Epithelial cell of proximal tubule (primary cell): ENCODE measurements around the gene USP37. TPM values are rescaled to one million over a fixed set of nuclear protein-coding genes. Genes with fewer than 3 reads are reported as not detected.

Source experiments
- DNase-seq: peaks from one replicate; pipeline ENCODE4 v3.0.0-alpha.2; 2011; ENCODE audit warnings: low read depth
- H3K4me3 ChIP-seq: 2 replicates; pipeline ENCODE4 v1.5.1; 2011; ENCODE audit warnings: low read depth, mild to moderate bottlenecking, low read length
- total RNA-seq: library from RNA; depleted of rRNA; stranded (reverse); fragments of >200 nt; gene quantifications from 2 replicates; pipeline ENCODE4 v1.2.3, GENCODE V29; 2015
- TF ChIP-seq, protein P1 (sequence below): conservative IDR thresholded peaks from 2 replicates; pipeline ENCODE4 v1.5.1; 2012; ENCODE audit warnings: low read depth, mild to moderate bottlenecking, low read length

USP37 gene, protein sequence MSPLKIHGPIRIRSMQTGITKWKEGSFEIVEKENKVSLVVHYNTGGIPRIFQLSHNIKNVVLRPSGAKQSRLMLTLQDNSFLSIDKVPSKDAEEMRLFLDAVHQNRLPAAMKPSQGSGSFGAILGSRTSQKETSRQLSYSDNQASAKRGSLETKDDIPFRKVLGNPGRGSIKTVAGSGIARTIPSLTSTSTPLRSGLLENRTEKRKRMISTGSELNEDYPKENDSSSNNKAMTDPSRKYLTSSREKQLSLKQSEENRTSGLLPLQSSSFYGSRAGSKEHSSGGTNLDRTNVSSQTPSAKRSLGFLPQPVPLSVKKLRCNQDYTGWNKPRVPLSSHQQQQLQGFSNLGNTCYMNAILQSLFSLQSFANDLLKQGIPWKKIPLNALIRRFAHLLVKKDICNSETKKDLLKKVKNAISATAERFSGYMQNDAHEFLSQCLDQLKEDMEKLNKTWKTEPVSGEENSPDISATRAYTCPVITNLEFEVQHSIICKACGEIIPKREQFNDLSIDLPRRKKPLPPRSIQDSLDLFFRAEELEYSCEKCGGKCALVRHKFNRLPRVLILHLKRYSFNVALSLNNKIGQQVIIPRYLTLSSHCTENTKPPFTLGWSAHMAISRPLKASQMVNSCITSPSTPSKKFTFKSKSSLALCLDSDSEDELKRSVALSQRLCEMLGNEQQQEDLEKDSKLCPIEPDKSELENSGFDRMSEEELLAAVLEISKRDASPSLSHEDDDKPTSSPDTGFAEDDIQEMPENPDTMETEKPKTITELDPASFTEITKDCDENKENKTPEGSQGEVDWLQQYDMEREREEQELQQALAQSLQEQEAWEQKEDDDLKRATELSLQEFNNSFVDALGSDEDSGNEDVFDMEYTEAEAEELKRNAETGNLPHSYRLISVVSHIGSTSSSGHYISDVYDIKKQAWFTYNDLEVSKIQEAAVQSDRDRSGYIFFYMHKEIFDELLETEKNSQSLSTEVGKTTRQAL
- 6.8 and 14.9 TPM in 2 replicates for total RNA-seq

DNA sequence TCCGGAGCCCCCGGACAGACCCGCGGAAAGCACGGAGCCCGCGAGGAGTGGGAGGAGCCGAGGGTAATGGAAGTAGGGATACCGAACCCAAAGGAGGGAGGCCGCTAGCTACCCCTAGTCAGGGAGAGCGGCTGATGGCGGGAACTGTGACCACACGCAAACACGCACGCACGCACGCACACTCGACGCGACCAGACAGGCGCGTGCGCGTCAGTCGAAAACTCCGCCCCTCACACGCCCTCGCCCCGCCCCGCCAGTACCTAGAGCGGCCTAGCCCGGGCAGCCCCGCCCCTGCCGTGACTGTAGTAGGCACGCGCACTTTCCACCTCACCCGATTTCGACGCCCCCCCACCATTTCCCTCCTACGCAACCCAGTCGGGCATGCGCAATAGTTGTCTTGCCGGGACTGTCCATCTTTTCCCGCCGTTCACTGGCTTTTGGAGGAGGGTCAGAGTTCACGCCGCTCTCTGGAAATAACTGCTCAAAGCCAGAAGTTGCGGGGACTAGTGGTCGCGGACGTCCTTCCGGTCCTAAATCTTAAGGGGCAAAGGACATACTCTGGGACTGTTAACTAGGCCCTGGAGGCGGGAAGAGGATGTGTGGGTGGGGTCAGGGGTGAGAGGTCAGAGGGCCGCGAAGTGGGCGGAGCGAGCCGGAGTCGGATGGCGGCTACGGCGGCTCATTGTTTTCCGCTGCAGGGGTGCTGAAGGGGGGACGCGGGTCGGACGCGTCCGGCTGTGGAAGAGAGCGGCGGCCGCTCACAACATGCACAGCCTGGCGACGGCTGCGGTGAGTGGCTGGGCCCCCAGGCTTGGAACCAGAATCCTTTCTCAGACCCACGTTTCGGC, at the start of gene USP37, which contains the start of gene CNOT9:
USP37 (minus strand) TSS at position 162 of the 848 bp plus-strand sequence. CDS start 9,698 bp downstream, outside the sequence.
CNOT9 (plus strand) TSS at position 650 of the 848 bp plus-strand sequence; CDS start at position 766, 116 bp downstream.
- peak within 1 kb of the TSS; percentile 77 for H3K4me3 ChIP-seq
- DNase-seq: peak; percentile 68
- TF ChIP-seq, protein P1, sequence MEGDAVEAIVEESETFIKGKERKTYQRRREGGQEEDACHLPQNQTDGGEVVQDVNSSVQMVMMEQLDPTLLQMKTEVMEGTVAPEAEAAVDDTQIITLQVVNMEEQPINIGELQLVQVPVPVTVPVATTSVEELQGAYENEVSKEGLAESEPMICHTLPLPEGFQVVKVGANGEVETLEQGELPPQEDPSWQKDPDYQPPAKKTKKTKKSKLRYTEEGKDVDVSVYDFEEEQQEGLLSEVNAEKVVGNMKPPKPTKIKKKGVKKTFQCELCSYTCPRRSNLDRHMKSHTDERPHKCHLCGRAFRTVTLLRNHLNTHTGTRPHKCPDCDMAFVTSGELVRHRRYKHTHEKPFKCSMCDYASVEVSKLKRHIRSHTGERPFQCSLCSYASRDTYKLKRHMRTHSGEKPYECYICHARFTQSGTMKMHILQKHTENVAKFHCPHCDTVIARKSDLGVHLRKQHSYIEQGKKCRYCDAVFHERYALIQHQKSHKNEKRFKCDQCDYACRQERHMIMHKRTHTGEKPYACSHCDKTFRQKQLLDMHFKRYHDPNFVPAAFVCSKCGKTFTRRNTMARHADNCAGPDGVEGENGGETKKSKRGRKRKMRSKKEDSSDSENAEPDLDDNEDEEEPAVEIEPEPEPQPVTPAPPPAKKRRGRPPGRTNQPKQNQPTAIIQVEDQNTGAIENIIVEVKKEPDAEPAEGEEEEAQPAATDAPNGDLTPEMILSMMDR: no peak

DNA sequence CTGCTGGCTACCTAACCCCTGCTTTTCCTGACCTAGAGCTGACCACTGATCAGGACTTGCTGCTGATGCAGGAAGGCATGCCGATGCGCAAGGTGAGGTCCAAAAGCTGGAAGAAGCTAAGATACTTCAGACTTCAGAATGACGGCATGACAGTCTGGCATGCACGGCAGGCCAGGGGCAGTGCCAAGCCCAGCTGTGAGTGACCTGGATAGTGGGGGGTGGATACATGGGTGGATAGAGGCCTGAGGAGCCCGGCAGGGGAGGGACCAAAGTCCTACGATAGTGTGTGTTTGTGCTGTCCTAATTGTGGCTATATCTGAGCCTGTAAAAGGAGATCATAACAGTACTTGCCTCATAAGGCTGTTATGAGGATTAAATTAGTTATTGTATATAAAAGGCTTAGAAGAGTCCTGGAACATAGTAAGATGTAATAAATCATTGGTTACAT, 47.7 kb upstream of the USP37 start:
- H3K4me3 ChIP-seq: no peak overlapping the region
- TF ChIP-seq, protein P1: no peak
- DNase-seq: no peak

DNA sequence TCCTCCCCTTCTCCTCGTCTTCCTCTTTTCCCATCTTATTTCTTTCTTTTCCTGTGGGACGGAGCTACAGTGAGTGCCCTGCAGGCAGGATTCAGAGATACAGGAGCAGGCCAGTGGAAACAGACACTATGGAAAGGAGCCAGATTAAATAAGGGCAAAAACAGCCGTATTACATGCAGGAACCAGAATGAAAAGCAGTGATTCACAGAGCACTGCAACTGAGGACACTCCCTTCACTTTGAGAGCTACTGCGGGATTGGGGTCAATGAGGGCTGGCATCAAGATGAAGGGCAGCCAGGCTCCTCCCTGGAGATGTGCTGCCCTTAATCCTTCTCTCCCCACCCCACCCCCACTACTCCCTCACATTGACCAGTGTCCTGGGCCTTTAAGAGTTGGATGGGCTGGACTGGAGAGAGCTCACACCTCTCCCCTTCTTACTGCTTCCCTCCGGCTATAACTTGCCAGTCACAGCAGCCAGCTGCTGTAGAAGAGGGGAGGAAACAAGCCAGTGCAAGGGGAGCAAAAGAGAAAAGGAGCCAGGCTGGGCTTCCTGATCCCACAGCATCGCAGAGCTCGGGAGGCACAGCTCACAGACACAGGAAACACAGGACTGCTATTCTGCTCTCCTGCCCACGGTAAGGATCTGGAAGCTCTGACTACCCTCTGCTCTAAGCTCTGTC, 39.4 kb upstream of the USP37 start, which contains the start of gene PLCD4:
PLCD4 (plus strand) TSS at position 464 of the 680 bp plus-strand sequence. CDS start 7,841 bp downstream, outside the sequence.
- DNase-seq: no peak
- TF ChIP-seq, protein P1: peak; percentile 3
- peak within 1 kb of the TSS; percentile 49 for H3K4me3 ChIP-seq

DNA sequence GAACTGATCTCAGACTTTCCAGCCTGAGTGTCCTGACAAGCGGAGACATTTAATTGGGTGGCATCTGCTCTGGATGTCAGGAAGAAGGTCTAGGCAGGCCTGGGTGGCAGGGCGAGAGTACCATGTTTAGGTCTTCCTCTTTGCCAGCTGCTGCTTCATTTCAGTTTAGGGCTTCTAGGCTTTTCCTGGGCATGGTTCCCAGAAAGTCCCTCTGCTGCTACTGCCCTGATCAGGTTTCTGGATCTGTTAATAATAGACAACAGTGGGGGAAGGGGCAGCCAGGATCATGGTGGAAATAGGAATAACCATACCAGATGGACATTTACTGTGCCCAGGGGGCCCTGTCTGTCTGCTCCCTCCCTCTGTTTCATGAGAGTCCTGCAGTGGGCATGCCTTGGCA, 37.3 kb upstream of the USP37 start:
- H3K4me3 ChIP-seq: no peak overlapping the region
- TF ChIP-seq, protein P1: no peak
- no peak for DNase-seq

DNA sequence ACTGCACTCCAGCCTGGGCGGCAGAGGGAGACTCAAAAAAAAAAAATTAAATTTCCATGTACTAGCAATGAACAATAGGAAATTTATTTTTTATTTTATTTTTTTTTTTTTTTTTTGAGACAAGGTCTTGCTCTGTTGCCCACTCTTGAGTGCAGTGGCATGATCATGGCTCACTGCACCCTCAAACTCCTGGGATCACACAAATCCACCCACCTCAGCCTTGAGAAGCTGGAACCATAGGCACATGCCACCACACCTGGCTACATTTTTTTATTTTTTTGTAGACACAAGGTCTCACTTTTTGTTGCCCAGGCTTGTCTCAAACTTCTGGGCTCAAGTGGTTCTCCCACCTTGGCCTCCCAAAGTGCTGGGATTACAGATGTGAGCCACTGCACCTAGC, 17.4 kb upstream of the USP37 start:
- DNase-seq: no peak
- TF ChIP-seq, protein P1: no peak
- no peak overlapping the region for H3K4me3 ChIP-seq
